Activated CD4-positive, alpha-beta T cell treated with anti-CD3 and anti-CD28 coated beads for 36 hours (primary cell): Measurements from ENCODE around the gene ZNF554. TPM values are rescaled to one million over a fixed set of nuclear protein-coding genes. Genes with fewer than 3 reads are reported as not detected.
A peak's percentile ranks its signal among the peaks of the same experiment; 100 is the strongest.

Experiments
- ATAC-seq: fragments of 200-7000 bp; cut with Tn5 transposase; one replicate; pipeline ENCODE4 v1.10.0; 2021; ENCODE audit warnings: mild to moderate bottlenecking, moderate library complexity
- CTCF ChIA-PET: fragments of 350-600 bp; sonication (Branson Sonifier 250); formaldehyde crosslinking; loops from one replicate; lab custom pipeline; 2021; ENCODE audit warnings: antibody characterized with exemption; lab: Charles Lee
- POLR2A ChIA-PET: fragments of 350-600 bp; sonication (Branson Sonifier 250); formaldehyde crosslinking; loops from one replicate; lab custom pipeline; 2021; ENCODE audit warnings: antibody characterized with exemption, inconsistent platforms; lab: Charles Lee
- DNase-seq: peaks from one replicate; pipeline ENCODE4 v3.0.0-alpha.2; 2020
- H3K27ac Mint-ChIP-seq: one replicate; pipeline ENCODE4 v1.8.0; 2021; ENCODE audit warnings: mixed read lengths
- H3K27me3 Mint-ChIP-seq: one replicate; pipeline ENCODE4 v1.8.0; 2021; ENCODE audit warnings: mixed read lengths
- H3K36me3 Mint-ChIP-seq: one replicate; pipeline ENCODE4 v1.8.0; 2021; ENCODE audit warnings: low read depth, mixed read lengths
- H3K4me1 Mint-ChIP-seq: one replicate; pipeline ENCODE4 v1.8.0; 2021; ENCODE audit warnings: mixed read lengths
- H3K4me3 Mint-ChIP-seq: one replicate; pipeline ENCODE4 v1.8.0; 2021; ENCODE audit warnings: mild to moderate bottlenecking, moderate library complexity, mixed read lengths
- H3K9me3 Mint-ChIP-seq: one replicate; pipeline ENCODE4 v1.8.0; 2021; ENCODE audit warnings: low read depth, mixed read lengths
- intact Hi-C, 2 experiments: fragments of 100-400 bp; cut with DNase I in 1 of 2; cut with micrococcal nuclease in 1 of 2; formaldehyde crosslinking; loops; one replicate each; pipeline versions ENCODE4 v1.14.2 to v1.15.1; 2022 to 2024; cut with DNase I, micrococcal nuclease
- total RNA-seq, 2 experiments: library from RNA; stranded (reverse); gene quantifications; one replicate each; pipeline ENCODE4 v1.2.3, GENCODE V29; 2021

The ZNF554 gene
- total RNA-seq, 2 experiments from 2014 or later = 1.9 to 2.3 TPM

GRCh38 chr19:2845107-2845506, 25.4 kb downstream of the ZNF554 start:
- intact Hi-C loops = no loop called here
- no peak overlapping the region for H3K4me3 Mint-ChIP-seq
- no peaks in the 10 kb centered on the region for H3K27me3 Mint-ChIP-seq
- peaks cover 16% of the 10 kb centered on the region for H3K4me1 Mint-ChIP-seq
- peaks cover 24% of the 10 kb centered on the region for H3K36me3 Mint-ChIP-seq
- no peak overlapping the region for H3K27ac Mint-ChIP-seq
- POLR2A ChIA-PET = no interaction called here
- DNase-seq (no peak), ATAC-seq (no peak)
- CTCF ChIA-PET = interaction anchor here (1.1 kb wide), 1 partner anchor 197 kb away, joined by 3 read pairs; no protein-coding TSS in a partner anchor
- peaks cover 1% of the 10 kb centered on the region for H3K9me3 Mint-ChIP-seq

GRCh38 chr19:2846180-2846894, 26.7 kb downstream of the ZNF554 start:
- H3K4me3 Mint-ChIP-seq = no peak overlapping the region
- intact Hi-C loops = no loop called here
- POLR2A ChIA-PET = interaction anchor here (0.6 kb wide), 1 partner anchor 1005 kb away, joined by 5 read pairs; no protein-coding TSS in a partner anchor
- H3K4me1 Mint-ChIP-seq = peaks cover 22% of the 10 kb centered on the region
- DNase-seq (no peak), ATAC-seq (no peak)
- H3K36me3 Mint-ChIP-seq = peaks cover 35% of the 10 kb centered on the region
- CTCF ChIA-PET = interaction anchor here (0.8 kb wide), 1 partner anchor 13 kb away, joined by 3 read pairs; no protein-coding TSS in a partner anchor
- peaks cover 10% of the 10 kb centered on the region for H3K9me3 Mint-ChIP-seq
- no peaks in the 10 kb centered on the region for H3K27me3 Mint-ChIP-seq
- H3K27ac Mint-ChIP-seq = no peak overlapping the region

GRCh38 chr19:2847507-2847906, 27.8 kb downstream of the ZNF554 start:
- Mint-ChIP-seq H3K27ac (no peak overlapping the region), H3K27me3 (no peaks in the 10 kb centered on the region), H3K4me3 (no peak overlapping the region), H3K4me1 (peaks cover 18% of the 10 kb centered on the region), H3K36me3 (peaks cover 47% of the 10 kb centered on the region), H3K9me3 (peaks cover 18% of the 10 kb centered on the region)
- POLR2A ChIA-PET = no interaction called here
- CTCF ChIA-PET = no interaction called here
- intact Hi-C loops = no loop called here
- no peak for ATAC-seq
- DNase-seq = no peak

GRCh38 chr19:2848616-2849015, 28.9 kb downstream of the ZNF554 start:
- ATAC-seq (no peak), DNase-seq (no peak)
- Mint-ChIP-seq H3K4me1 (peaks cover 12% of the 10 kb centered on the region), H3K9me3 (peaks cover 30% of the 10 kb centered on the region), H3K27ac (no peak overlapping the region), H3K36me3 (peaks cover 58% of the 10 kb centered on the region), H3K27me3 (no peaks in the 10 kb centered on the region), H3K4me3 (no peak overlapping the region)
- ChIA-PET POLR2A (no interaction called here), CTCF (no interaction called here)
- intact Hi-C loops = no loop called here

- ATAC-seq (peak; percentile 72), DNase-seq (no peak)
- ChIA-PET POLR2A (no interaction called here), CTCF (interaction anchor here (1.7 kb wide), 1 partner anchor 9 kb away, joined by 4 read pairs; the partner anchor contains the start of gene ZNF555)
- Mint-ChIP-seq H3K4me3 (no peak overlapping the region), H3K27ac (peak overlapping the region; percentile 58), H3K36me3 (peaks cover 69% of the 10 kb centered on the region), H3K9me3 (peaks cover 42% of the 10 kb centered on the region), H3K27me3 (no peaks in the 10 kb centered on the region), H3K4me1 (peaks cover 14% of the 10 kb centered on the region)
- intact Hi-C loops = no loop called here
Observed at GRCh38 chr19:2850256-2850925, 30.7 kb downstream of the ZNF554 start.

- no peak overlapping the region for H3K4me3 Mint-ChIP-seq
- no peaks in the 10 kb centered on the region for H3K27me3 Mint-ChIP-seq
- ChIA-PET POLR2A (no interaction called here), CTCF (no interaction called here)
- ATAC-seq = no peak
- no peak for DNase-seq
- intact Hi-C loops = loop anchor here in 1 of 2 experiments (2.0 kb wide), 1 partner anchor 20 kb away; no protein-coding TSS in a partner anchor
- H3K27ac Mint-ChIP-seq = no peak overlapping the region
- peaks cover 65% of the 10 kb centered on the region for H3K36me3 Mint-ChIP-seq
- peaks cover 29% of the 10 kb centered on the region for H3K4me1 Mint-ChIP-seq
- peaks cover 48% of the 10 kb centered on the region for H3K9me3 Mint-ChIP-seq
Observed at GRCh38 chr19:2852598-2852997, 32.9 kb downstream of the ZNF554 start.

GRCh38 chr19:2853015-2853606, 33.4 kb downstream of the ZNF554 start:
- intact Hi-C loops = loop anchor here in 1 of 2 experiments (2.0 kb wide), 1 partner anchor 20 kb away; no protein-coding TSS in a partner anchor
- H3K9me3 Mint-ChIP-seq = peaks cover 48% of the 10 kb centered on the region
- no peak for DNase-seq
- ChIA-PET POLR2A (interaction anchor here (0.5 kb wide), 1 partner anchor 97 kb away, joined by 5 read pairs; no protein-coding TSS in a partner anchor), CTCF (interaction anchor here (1.1 kb wide), 1 partner anchor 15 kb away, joined by 5 read pairs; no protein-coding TSS in a partner anchor)
- peaks cover 62% of the 10 kb centered on the region for H3K36me3 Mint-ChIP-seq
- no peak overlapping the region for H3K4me3 Mint-ChIP-seq
- no peak for ATAC-seq
- H3K27me3 Mint-ChIP-seq = no peaks in the 10 kb centered on the region
- no peak overlapping the region for H3K27ac Mint-ChIP-seq
- peaks cover 29% of the 10 kb centered on the region for H3K4me1 Mint-ChIP-seq

GRCh38 chr19:2854849-2855248, 35.2 kb downstream of the ZNF554 start:
- POLR2A ChIA-PET = no interaction called here

GRCh38 chr19:2856457-2857050, 36.9 kb downstream of the ZNF554 start:
- intact Hi-C loops = no loop called here
- DNase-seq = no peak
- CTCF ChIA-PET = interaction anchor here (1.8 kb wide), 1 partner anchor 220 kb away, joined by 4 read pairs; no protein-coding TSS in a partner anchor
- peak; percentile 39 for ATAC-seq
- Mint-ChIP-seq H3K27me3 (no peaks in the 10 kb centered on the region), H3K4me1 (peaks cover 22% of the 10 kb centered on the region), H3K36me3 (peaks cover 43% of the 10 kb centered on the region), H3K9me3 (peaks cover 36% of the 10 kb centered on the region), H3K4me3 (no peak overlapping the region), H3K27ac (peak overlapping the region; percentile 82)
- POLR2A ChIA-PET = interaction anchor here (0.6 to 0.7 kb wide), 2 partner anchors 15 to 208 kb away, joined by 3 to 9 read pairs; partner anchors contain the start of gene ZNF555

More at GRCh38 chr19:2854849-2855248, 35.2 kb downstream of the ZNF554 start:
- no peak for ATAC-seq
- Mint-ChIP-seq H3K27ac (no peak overlapping the region), H3K9me3 (peaks cover 48% of the 10 kb centered on the region), H3K27me3 (no peaks in the 10 kb centered on the region), H3K4me1 (peaks cover 32% of the 10 kb centered on the region), H3K4me3 (no peak overlapping the region), H3K36me3 (peaks cover 59% of the 10 kb centered on the region)
- intact Hi-C loops = no loop called here
- no peak for DNase-seq
- CTCF ChIA-PET = interaction anchor here (0.7 to 0.9 kb wide), 2 partner anchors 14 to 46 kb away, joined by 3 read pairs; partner anchors contain the start of genes ZNF555 and ZNF57

- no peak overlapping the region for H3K4me3 Mint-ChIP-seq
- peaks cover 16% of the 10 kb centered on the region for H3K9me3 Mint-ChIP-seq
- H3K4me1 Mint-ChIP-seq = peaks cover 22% of the 10 kb centered on the region
- no peak for ATAC-seq
- DNase-seq = no peak
- no peaks in the 10 kb centered on the region for H3K27me3 Mint-ChIP-seq
- H3K36me3 Mint-ChIP-seq = peaks cover 20% of the 10 kb centered on the region
- CTCF ChIA-PET = interaction anchor here (0.7 to 1.5 kb wide), 4 partner anchors 26 to 211 kb away, joined by 3 to 5 read pairs (median 4); no protein-coding TSS in a partner anchor
- POLR2A ChIA-PET = no interaction called here
- intact Hi-C loops = no loop called here
- H3K27ac Mint-ChIP-seq = no peak overlapping the region
Observed at GRCh38 chr19:2858864-2859263, 39.2 kb downstream of the ZNF554 start.

- H3K36me3 Mint-ChIP-seq = no peaks in the 10 kb centered on the region
- CTCF ChIA-PET = interaction anchor here (0.6 to 0.7 kb wide), 3 partner anchors 211 to 565 kb away, joined by 3 to 5 read pairs (median 3); no protein-coding TSS in a partner anchor
- H3K27me3 Mint-ChIP-seq = peaks cover 5% of the 10 kb centered on the region
- intact Hi-C loops = no loop called here
- no peaks in the 10 kb centered on the region for H3K4me1 Mint-ChIP-seq
- ATAC-seq (no peak), DNase-seq (no peak)
- no peaks in the 10 kb centered on the region for H3K9me3 Mint-ChIP-seq
- no peak overlapping the region for H3K27ac Mint-ChIP-seq
- POLR2A ChIA-PET = no interaction called here
- no peak overlapping the region for H3K4me3 Mint-ChIP-seq
Observed at GRCh38 chr19:2863816-2864215, 44.1 kb downstream of the ZNF554 start.
